ENCODE data around the gene TNC. TPM values are rescaled to one million over a fixed set of nuclear protein-coding genes. Genes with fewer than 3 reads are reported as not detected.

TNC gene
- total and polyA plus RNA-seq, 11 donors, result 0.53 to 98.7 (median 6.9) TPM

DNA sequence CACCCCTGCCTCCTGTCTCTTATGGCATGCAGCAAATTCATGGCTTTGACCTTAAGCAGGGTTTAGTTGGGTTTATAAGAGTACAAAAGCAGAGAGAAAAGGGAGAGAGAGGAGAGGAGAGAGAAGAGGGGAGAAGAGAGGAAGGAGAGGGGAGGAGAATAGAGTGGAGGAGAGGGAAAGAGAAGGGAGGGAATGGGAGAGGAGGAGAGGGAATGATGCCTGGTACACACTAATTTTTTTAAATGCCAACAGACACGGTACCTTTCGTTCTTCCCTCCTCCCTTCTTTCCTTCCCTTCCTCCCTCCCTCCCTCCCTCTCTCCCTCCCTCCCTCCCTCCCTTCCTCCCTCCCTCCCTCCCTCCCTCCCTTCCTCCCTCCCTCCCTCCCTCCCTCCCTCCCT is 48.7 kb downstream of the TNC start:
- WGBS, 4 donors, result 69 to 95% (median 82%) methylated on average over 2 of the region's 2 CpGs
- TF ChIP-seq POLR2A (IDR thresholded peaks at IDR 0.05) (no peak), CTCF (IDR thresholded peaks at IDR 0.05) (no peak)
- peaks cover 0 to 6% (median 0%) of the 10 kb centered on the region in 9 donors for H3K27me3 ChIP-seq

DNA sequence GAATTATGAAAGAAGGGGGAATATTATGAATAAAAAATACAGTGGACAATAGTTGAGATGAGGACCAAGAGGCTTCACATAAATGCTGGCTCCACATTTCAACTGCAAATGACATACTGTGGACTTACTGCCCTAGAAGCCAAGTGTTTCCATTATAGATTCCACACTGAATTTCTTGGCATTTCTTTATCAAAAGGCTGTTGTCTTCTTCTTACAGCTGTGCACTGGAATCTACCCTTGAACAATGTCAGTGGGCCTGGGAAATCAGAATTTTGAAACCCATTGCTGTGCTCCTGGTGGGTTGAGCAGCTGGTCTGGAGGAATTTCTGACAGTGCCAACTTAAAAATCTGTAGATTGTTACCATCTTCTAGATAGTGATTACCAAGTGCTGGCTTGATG is 49.9 kb downstream of the TNC start:
- Histone ChIP-seq H3K4me3 (no peak overlapping the region), H3K9me3 (no peaks in the 10 kb centered on the region), H3K27ac (peak overlapping the region in 1 of 12 donors; percentile 79), H3K4me1 (no peaks in the 10 kb centered on the region), H3K36me3 (no peaks in the 10 kb centered on the region), H3K27me3 (peaks cover 0 to 6% (median 0%) of the 10 kb centered on the region in 9 donors)
- DNase-seq, result no peak
- no peak for ATAC-seq
- TF ChIP-seq POLR2A (IDR thresholded peaks at IDR 0.05), result no peak
- no peak for TF ChIP-seq CTCF (IDR thresholded peaks at IDR 0.05)
- intact Hi-C loops (cut with DNase I), result no loop called here

More for the DNA sequence above, 48.7 kb downstream of the TNC start:
- Histone ChIP-seq H3K4me1 (no peaks in the 10 kb centered on the region), H3K27ac (peak overlapping the region in 1 of 12 donors; percentile 79), H3K4me3 (no peak overlapping the region), H3K9me3 (no peaks in the 10 kb centered on the region), H3K36me3 (no peaks in the 10 kb centered on the region)
- ATAC-seq (no peak), DNase-seq (no peak)
- intact Hi-C loops (cut with DNase I), result no loop called here

- Histone ChIP-seq H3K27me3 (peaks cover 0 to 3% (median 0%) of the 10 kb centered on the region in 9 donors), H3K4me3 (no peak overlapping the region), H3K9me3 (no peaks in the 10 kb centered on the region), H3K27ac (peak overlapping the region in 1 of 12 donors; percentile 79), H3K4me1 (no peaks in the 10 kb centered on the region), H3K36me3 (no peaks in the 10 kb centered on the region)
- intact Hi-C loops (cut with DNase I), result no loop called here
- 70 to 84% (median 83%) methylated on average over 4 to 5 of the region's 5 CpGs for WGBS, 4 donors
- ATAC-seq, result no peak
- TF ChIP-seq POLR2A (IDR thresholded peaks at IDR 0.05) (no peak), CTCF (IDR thresholded peaks at IDR 0.05) (no peak)
- no peak for DNase-seq
Measured at GRCh38 chr9:115063058-115063845, 54.7 kb downstream of the TNC start.

GRCh38 chr9:115058684-115059315 is 59.2 kb downstream of the TNC start:
- no peak for DNase-seq
- H3K36me3 ChIP-seq, result no peaks in the 10 kb centered on the region
- H3K4me3 ChIP-seq, result no peak overlapping the region
- TF ChIP-seq CTCF (IDR thresholded peaks at IDR 0.05) (no peak), POLR2A (IDR thresholded peaks at IDR 0.05) (no peak)
- 67 to 79% (median 73%) methylated on average over 6 of the region's 6 CpGs for WGBS, 4 donors
- no peak for ATAC-seq
- no peaks in the 10 kb centered on the region for H3K4me1 ChIP-seq
- no peaks in the 10 kb centered on the region for H3K9me3 ChIP-seq
- peak overlapping the region in 1 of 12 donors; percentile 79 for H3K27ac ChIP-seq
- intact Hi-C loops (cut with DNase I), result no loop called here
- peaks cover 0 to 4% (median 0%) of the 10 kb centered on the region in 9 donors for H3K27me3 ChIP-seq

Data from heart left ventricle (tissue), 16 donors.